ENCODE results near the gene PFAS.

Gene PFAS

GRCh38 chr17:8318010-8318935, 69.2 kb downstream of the PFAS start:
- Mint-ChIP-seq H3K4me3 (no peak overlapping the region), H3K27ac (no peak overlapping the region), H3K36me3 (ENCODE audit: low read depth) (no peaks in the 10 kb centered on the region), H3K27me3 (ENCODE audit: low read depth) (peaks cover 3% of the 10 kb centered on the region), H3K4me1 (ENCODE audit: low read depth) (no peaks in the 10 kb centered on the region), H3K9me3 (no peaks in the 10 kb centered on the region)
- no peak for DNase-seq (ENCODE audit: low spot score)

Data from T-helper 2 cell treated with Interferon-gamma antibody and Interleukin-4, amounts not matched to agents 5 μg/mL and 100 μg/mL, for 36 hours (primary cell).